OCI-LY7 (cell line): Measurements from ENCODE around the gene BRCA2.

Source experiments
- CTCF ChIP-seq: fragments of 200-600 bp; sonication (generic); conservative IDR thresholded peaks from 2 replicates; pipeline ENCODE4 v1.5.1; 2014; ENCODE audit warnings: mild to moderate bottlenecking, antibody characterized with exemption, low read length, moderate library complexity, mixed read lengths
- EZH2phosphoT487 ChIP-seq: fragments of 200-600 bp; sonication (generic); IDR thresholded peaks from 2 replicates; pipeline ENCODE4 v1.6.1; 2018; ENCODE audit warnings: low read depth, borderline replicate concordance, mild to moderate bottlenecking, mixed run types, antibody characterized with exemption, low read length, moderate library complexity, mixed read lengths

GRCh38 chr13:32409001-32409313, 93.6 kb downstream of the BRCA2 start:
- TF ChIP-seq CTCF (no peak), EZH2phosphoT487 (no peak)
